Heart left ventricle (tissue), 16 donors: Measurements from ENCODE around the gene S1PR4. TPM values are rescaled to one million over a fixed set of nuclear protein-coding genes. Genes with fewer than 3 reads are reported as not detected.

Source experiments
- ATAC-seq, 4 donors: fragments of 200-7000 bp; cut with Tn5 transposase; one replicate each; pipeline ENCODE4 v1.9.1; 2020 to 2022; ENCODE audit warnings: moderate library complexity in 4 of 4, mild to moderate bottlenecking in 3 of 4, moderate number of reproducible peaks in 1 of 4
- DNase-seq, 5 donors: peaks; one replicate each; pipeline ENCODE4 v3.0.0-alpha.2; 2020
- H3K27ac ChIP-seq, 12 donors: fragments of 200-600 bp; sonication (generic) in 4 of 12; one replicate each; pipeline versions ENCODE4 v1.5.0 to v1.8.0; 2016 to 2022; ENCODE audit warnings: mild to moderate bottlenecking in 2 of 12
- H3K27me3 ChIP-seq, 9 donors: fragments of 200-600 bp; sonication (generic) in 2 of 9; one replicate each; pipeline versions ENCODE4 v1.5.1 to v1.8.0; 2016 to 2022; ENCODE audit warnings: mild to moderate bottlenecking in 3 of 9
- H3K36me3 ChIP-seq, 9 donors: fragments of 200-600 bp; sonication (generic) in 2 of 9; one replicate each; pipeline versions ENCODE4 v1.5.0 to v1.8.0; 2018 to 2022; ENCODE audit warnings: mild to moderate bottlenecking in 2 of 9
- H3K4me1 ChIP-seq, 12 donors: fragments of 200-600 bp; sonication (generic) in 4 of 12; one replicate each; pipeline versions ENCODE4 v1.5.0 to v1.8.0; 2016 to 2022; ENCODE audit warnings: mild to moderate bottlenecking in 3 of 12
- H3K4me3 ChIP-seq, 12 donors: fragments of 200-600 bp; sonication (generic) in 4 of 12; one replicate each; pipeline versions ENCODE4 v1.5.0 to v1.8.0; 2017 to 2022; ENCODE audit warnings: mild to moderate bottlenecking in 9 of 12, moderate library complexity in 4 of 12
- H3K9me3 ChIP-seq, 12 donors: fragments of 200-600 bp; sonication (generic) in 4 of 12; one replicate each; pipeline versions ENCODE4 v1.5.0 to v1.8.0; 2016 to 2022; ENCODE audit warnings: mild to moderate bottlenecking in 1 of 12
- CTCF ChIP-seq, 12 donors: fragments of 200-600 bp; sonication (generic) in 4 of 12; IDR thresholded peaks; one replicate each; pipeline versions ENCODE4 v1.5.0 to v1.8.0; 2018 to 2022; ENCODE audit warnings: antibody characterized with exemption in 12 of 12, mild to moderate bottlenecking in 5 of 12
- POLR2A ChIP-seq, 2 donors: fragments of 450-650 bp; IDR thresholded peaks; one replicate each; pipeline ENCODE4 v1.6.1; 2017; ENCODE audit warnings: antibody characterized with exemption in 2 of 2, mild to moderate bottlenecking in 2 of 2, moderate library complexity in 2 of 2
- WGBS, 4 donors: extraction: QIAGEN DNeasy Blood & Tissue Kit in 2 of 4; methylation state at CpG; one replicate each; pipeline versions ENCODE4 v1.1.5 to v1.1.7; 2013 to 2018; 5-methylcytosine and 5-hydroxymethylcytosine counted together
- intact Hi-C, 10 donors: fragments of 100-400 bp; cut with DNase I; formaldehyde crosslinking; loops; one replicate each; pipeline versions ENCODE4 v1.11.1 to v1.14.2; 2022
- polyA plus RNA-seq, 2 donors: library from polyadenylated mRNA; stranded (reverse); fragments of 200-250 nt; gene quantifications; one replicate each; pipeline ENCODE4 v1.2.3, GENCODE V29; 2013
- total RNA-seq, 9 donors: library from RNA; depleted of rRNA in 2 of 9; stranded (reverse); fragments of >200 nt in 2 of 9; fragmentation: NEBNext Ultra II Directional in 3 of 9; extraction: Animal tissue kit (Norgen Biotek cat#: 25700) in 3 of 9; gene quantifications; one replicate each; pipeline versions ENCODE4 v1.1.0 to v1.2.4, GENCODE V29; 2016 to 2023
- donor health status: ischemic (EF 13 %, LVEDD 7.1; RV severe dilation, severe dysfunction).
- donor health status: healthy with polysubstance abuse.
- donor health status: DM: no; HTN: yes; CAD: no.
- donor health status: DM: no; HTN: no; CAD: no.
- donor health status: ischemic (EF 25% LVEDD 6.9; RV normal size, moderate dysfunction).
- donor health status: ischemic (EF 25% LVEDD 5.7; RV mildly dilated, moderate dysfunction).
- donor health status: healthy.
- donor health status: DM: yes; HTN: yes; CAD: no.
- donor health status: ischemic (EF 35%, LVEDD 5.7; RV mildly dilated, moderate dysfunction).
- donor health status: nonischemic (EF 11% LVEDD 7.7; RV severe dilation, severe dysfunction).
- donor health status: DM: yes; HTN: yes; CAD: no.
- donor health status: PGD.
- donor health status: ischemic (EF 29% LVEDD 5.4; RV normal size, mild dysfunction).
- donor health status: nonischemic (EF 23%, LVEDD 6.1; RV moderate dilation, normal function).

S1PR4 gene
- total and polyA plus RNA-seq, 11 donors, result 0.35 to 5.5 (median 1.4) TPM

- no peaks in the 10 kb centered on the region for H3K4me1 ChIP-seq
- H3K27me3 ChIP-seq, result no peaks in the 10 kb centered on the region
- TF ChIP-seq CTCF (IDR thresholded peaks at IDR 0.05), result no peak
- no peak overlapping the region for H3K4me3 ChIP-seq
- intact Hi-C loops, result no loop called here
- DNase-seq (no peak), ATAC-seq (no peak)
- 95 to 97% (median 96%) methylated on average over 20 to 28 of the region's 28 CpGs for WGBS, 4 donors
- no peaks in the 10 kb centered on the region for H3K9me3 ChIP-seq
- H3K27ac ChIP-seq, result no peak overlapping the region
- peaks cover 0 to 59% (median 39%) of the 10 kb centered on the region in 9 donors for H3K36me3 ChIP-seq
Observed at GRCh38 chr19:3206216-3206953, 27.8 kb downstream of the S1PR4 start.

- Histone ChIP-seq H3K9me3 (no peaks in the 10 kb centered on the region), H3K4me1 (no peaks in the 10 kb centered on the region), H3K27ac (no peak overlapping the region), H3K36me3 (peaks cover 0 to 53% (median 39%) of the 10 kb centered on the region in 9 donors), H3K27me3 (no peaks in the 10 kb centered on the region), H3K4me3 (no peak overlapping the region)
- no peak for ATAC-seq
- no peak for DNase-seq
- 91% methylated on average over 38 to 43 of the region's 43 CpGs for WGBS, 4 donors
- intact Hi-C loops, result no loop called here
- TF ChIP-seq POLR2A (IDR thresholded peaks at IDR 0.05) (no peak), CTCF (IDR thresholded peaks at IDR 0.05) (no peak)
Observed at GRCh38 chr19:3207461-3208242, 29.1 kb downstream of the S1PR4 start.

- H3K4me1 ChIP-seq, result no peaks in the 10 kb centered on the region
- no peak overlapping the region for H3K4me3 ChIP-seq
- DNase-seq, result no peak
- TF ChIP-seq POLR2A (IDR thresholded peaks at IDR 0.05) (no peak), CTCF (IDR thresholded peaks at IDR 0.05) (no peak)
- no peaks in the 10 kb centered on the region for H3K27me3 ChIP-seq
- ATAC-seq, result no peak
- no peak overlapping the region for H3K27ac ChIP-seq
- 88 to 95% (median 91%) methylated on average over 15 to 33 of the region's 33 CpGs for WGBS, 4 donors
- peaks cover 0 to 50% (median 35%) of the 10 kb centered on the region in 9 donors for H3K36me3 ChIP-seq
- no peaks in the 10 kb centered on the region for H3K9me3 ChIP-seq
- intact Hi-C loops, result no loop called here
Observed at GRCh38 chr19:3208317-3209207, 30.0 kb downstream of the S1PR4 start.
